Upper lobe of left lung (tissue), 4 donors: ENCODE measurements around the gene TERT.

ENCODE experiments used
- EP300 ChIP-seq, 4 donors: sonication (generic); formaldehyde crosslinking; IDR thresholded peaks; one replicate each; pipeline ENCODE4 v1.5.1; 2017; ENCODE audit warnings: antibody characterized with exemption in 4 of 4, control low read depth in 2 of 4
- POLR2A ChIP-seq, 4 donors: fragments of 450-650 bp; IDR thresholded peaks; one replicate each; pipeline ENCODE4 v1.5.1; 2016 to 2017; ENCODE audit warnings: antibody characterized with exemption in 4 of 4, mild to moderate bottlenecking in 2 of 4
- POLR2AphosphoS5 ChIP-seq, 2 donors: sonication (generic); formaldehyde crosslinking; IDR thresholded peaks; one replicate each; pipeline ENCODE4 v1.5.1; 2017; ENCODE audit warnings: antibody characterized with exemption in 2 of 2
- TF ChIP-seq, protein P1 (sequence below), 6 experiments: fragments of 450-650 bp in 4 of 6; fragments of 200-600 bp in 2 of 6; sonication (generic) in 2 of 6; IDR thresholded peaks; one replicate each; pipeline ENCODE4 v1.5.1; 2016 to 2019; ENCODE audit warnings: antibody characterized with exemption in 6 of 6

DNA sequence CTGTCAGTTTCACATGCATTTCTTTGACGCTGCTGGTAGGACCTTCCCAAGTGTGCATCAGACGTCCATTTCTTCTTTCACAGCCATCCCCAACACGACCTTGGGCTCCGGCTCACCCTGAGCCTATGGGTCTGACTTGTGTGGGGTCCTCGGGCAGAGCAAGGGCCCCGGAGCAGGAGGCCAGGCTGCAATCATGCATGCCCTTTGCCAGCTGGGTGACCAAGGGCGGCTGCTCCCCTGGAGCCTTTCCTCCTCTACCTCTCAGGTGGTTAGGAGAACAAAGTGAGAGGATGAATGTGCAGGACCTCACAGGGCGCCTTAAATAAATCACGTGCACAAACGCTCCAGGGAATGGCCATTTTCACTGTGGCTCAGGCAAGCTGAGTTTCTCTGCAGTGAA is 33.2 kb downstream of the TERT start:
- TF ChIP-seq POLR2A (IDR thresholded peaks at IDR 0.05): no peak
- no peak for TF ChIP-seq EP300 (IDR thresholded peaks at IDR 0.05)
- TF ChIP-seq, protein P1, sequence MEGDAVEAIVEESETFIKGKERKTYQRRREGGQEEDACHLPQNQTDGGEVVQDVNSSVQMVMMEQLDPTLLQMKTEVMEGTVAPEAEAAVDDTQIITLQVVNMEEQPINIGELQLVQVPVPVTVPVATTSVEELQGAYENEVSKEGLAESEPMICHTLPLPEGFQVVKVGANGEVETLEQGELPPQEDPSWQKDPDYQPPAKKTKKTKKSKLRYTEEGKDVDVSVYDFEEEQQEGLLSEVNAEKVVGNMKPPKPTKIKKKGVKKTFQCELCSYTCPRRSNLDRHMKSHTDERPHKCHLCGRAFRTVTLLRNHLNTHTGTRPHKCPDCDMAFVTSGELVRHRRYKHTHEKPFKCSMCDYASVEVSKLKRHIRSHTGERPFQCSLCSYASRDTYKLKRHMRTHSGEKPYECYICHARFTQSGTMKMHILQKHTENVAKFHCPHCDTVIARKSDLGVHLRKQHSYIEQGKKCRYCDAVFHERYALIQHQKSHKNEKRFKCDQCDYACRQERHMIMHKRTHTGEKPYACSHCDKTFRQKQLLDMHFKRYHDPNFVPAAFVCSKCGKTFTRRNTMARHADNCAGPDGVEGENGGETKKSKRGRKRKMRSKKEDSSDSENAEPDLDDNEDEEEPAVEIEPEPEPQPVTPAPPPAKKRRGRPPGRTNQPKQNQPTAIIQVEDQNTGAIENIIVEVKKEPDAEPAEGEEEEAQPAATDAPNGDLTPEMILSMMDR (IDR thresholded peaks at IDR 0.05): no peak
- no peak for TF ChIP-seq POLR2AphosphoS5 (IDR thresholded peaks at IDR 0.05)
